Measurements from ENCODE around the gene STATH. TPM values are rescaled to one million over a fixed set of nuclear protein-coding genes. Genes with fewer than 3 reads are reported as not detected.

STATH gene, protein sequence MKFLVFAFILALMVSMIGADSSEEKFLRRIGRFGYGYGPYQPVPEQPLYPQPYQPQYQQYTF
- total RNA-seq (2014; rRNA removed; shearing (Covaris generic)) (not detected in 2 replicates), polyA plus RNA-seq (2016; fragmentation: Nextera tagmentation; extraction: Ambion mirVana) (not detected in 2 replicates)
- long read RNA-seq, result 0 reads

DNA sequence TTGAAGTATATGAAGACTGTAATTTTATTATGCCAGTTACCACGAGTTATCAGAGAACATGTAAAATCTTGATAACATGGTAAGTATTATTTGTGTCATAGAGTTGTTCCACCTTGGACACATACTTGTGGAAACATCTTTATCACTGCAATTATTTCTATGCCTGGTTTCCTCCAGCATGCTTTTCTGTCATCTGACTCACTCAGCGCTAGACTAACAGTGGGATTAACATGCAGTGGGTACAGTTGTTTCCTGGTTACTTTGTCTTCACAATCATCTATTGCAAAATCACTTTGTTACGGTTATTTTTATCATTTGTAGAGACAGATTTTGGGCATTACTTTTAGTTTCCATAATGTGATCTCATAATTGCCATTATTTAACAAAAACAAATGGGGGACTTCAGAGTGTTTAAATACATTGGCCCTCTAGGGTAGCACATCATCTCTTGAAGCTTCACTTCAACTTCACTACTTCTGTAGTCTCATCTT, at the start of gene STATH:
STATH (plus strand) TSS at position 441 of the 491 bp plus-strand sequence. CDS start 2,472 bp downstream, outside the sequence.
- DNase-seq (ENCODE audit: low spot score) (no peak), ATAC-seq (no peak)
- Mint-ChIP-seq H3K4me1 (no peaks in the 10 kb centered on the region; the same call in 2 of the 3 replicates), H3K36me3 (ENCODE audit: low read depth) (no peaks in the 10 kb centered on the region), H3K27me3 (ENCODE audit: insufficient read depth, low read depth, poor library complexity) (no peaks in the 10 kb centered on the region), H3K4me3 (no peak within 1 kb of the TSS), H3K27ac (no peak within 1 kb of the TSS), H3K9me3 (no peaks in the 10 kb centered on the region)
- TF ChIP-seq CREB1 (CRISPR knock-in tag; IDR thresholded peaks at IDR 0.05; ENCODE audit: low read depth) (no peak), JUNB (IDR thresholded peaks at IDR 0.05; ENCODE audit: unreplicated experiment) (no peak), STAT1 (IDR thresholded peaks at IDR 0.05; ENCODE audit: unreplicated experiment) (no peak), EZH2phosphoT487 (IDR thresholded peaks at IDR 0.05; ENCODE audit: unreplicated experiment) (no peak), ZNF114 (CRISPR knock-in tag; IDR thresholded peaks at IDR 0.05) (no peak), ZNF331 (CRISPR knock-in tag; IDR thresholded peaks at IDR 0.05; ENCODE audit: low read depth) (no peak), NANOG (IDR thresholded peaks at IDR 0.05; ENCODE audit: borderline replicate concordance) (no peak), EZH2 (IDR thresholded peaks at IDR 0.05; ENCODE audit: low read depth, unreplicated experiment) (no peak)
- TF ChIP-seq, protein P1, sequence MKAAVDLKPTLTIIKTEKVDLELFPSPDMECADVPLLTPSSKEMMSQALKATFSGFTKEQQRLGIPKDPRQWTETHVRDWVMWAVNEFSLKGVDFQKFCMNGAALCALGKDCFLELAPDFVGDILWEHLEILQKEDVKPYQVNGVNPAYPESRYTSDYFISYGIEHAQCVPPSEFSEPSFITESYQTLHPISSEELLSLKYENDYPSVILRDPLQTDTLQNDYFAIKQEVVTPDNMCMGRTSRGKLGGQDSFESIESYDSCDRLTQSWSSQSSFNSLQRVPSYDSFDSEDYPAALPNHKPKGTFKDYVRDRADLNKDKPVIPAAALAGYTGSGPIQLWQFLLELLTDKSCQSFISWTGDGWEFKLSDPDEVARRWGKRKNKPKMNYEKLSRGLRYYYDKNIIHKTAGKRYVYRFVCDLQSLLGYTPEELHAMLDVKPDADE (IDR thresholded peaks at IDR 0.05), result no peak
- TF ChIP-seq, protein P2, sequence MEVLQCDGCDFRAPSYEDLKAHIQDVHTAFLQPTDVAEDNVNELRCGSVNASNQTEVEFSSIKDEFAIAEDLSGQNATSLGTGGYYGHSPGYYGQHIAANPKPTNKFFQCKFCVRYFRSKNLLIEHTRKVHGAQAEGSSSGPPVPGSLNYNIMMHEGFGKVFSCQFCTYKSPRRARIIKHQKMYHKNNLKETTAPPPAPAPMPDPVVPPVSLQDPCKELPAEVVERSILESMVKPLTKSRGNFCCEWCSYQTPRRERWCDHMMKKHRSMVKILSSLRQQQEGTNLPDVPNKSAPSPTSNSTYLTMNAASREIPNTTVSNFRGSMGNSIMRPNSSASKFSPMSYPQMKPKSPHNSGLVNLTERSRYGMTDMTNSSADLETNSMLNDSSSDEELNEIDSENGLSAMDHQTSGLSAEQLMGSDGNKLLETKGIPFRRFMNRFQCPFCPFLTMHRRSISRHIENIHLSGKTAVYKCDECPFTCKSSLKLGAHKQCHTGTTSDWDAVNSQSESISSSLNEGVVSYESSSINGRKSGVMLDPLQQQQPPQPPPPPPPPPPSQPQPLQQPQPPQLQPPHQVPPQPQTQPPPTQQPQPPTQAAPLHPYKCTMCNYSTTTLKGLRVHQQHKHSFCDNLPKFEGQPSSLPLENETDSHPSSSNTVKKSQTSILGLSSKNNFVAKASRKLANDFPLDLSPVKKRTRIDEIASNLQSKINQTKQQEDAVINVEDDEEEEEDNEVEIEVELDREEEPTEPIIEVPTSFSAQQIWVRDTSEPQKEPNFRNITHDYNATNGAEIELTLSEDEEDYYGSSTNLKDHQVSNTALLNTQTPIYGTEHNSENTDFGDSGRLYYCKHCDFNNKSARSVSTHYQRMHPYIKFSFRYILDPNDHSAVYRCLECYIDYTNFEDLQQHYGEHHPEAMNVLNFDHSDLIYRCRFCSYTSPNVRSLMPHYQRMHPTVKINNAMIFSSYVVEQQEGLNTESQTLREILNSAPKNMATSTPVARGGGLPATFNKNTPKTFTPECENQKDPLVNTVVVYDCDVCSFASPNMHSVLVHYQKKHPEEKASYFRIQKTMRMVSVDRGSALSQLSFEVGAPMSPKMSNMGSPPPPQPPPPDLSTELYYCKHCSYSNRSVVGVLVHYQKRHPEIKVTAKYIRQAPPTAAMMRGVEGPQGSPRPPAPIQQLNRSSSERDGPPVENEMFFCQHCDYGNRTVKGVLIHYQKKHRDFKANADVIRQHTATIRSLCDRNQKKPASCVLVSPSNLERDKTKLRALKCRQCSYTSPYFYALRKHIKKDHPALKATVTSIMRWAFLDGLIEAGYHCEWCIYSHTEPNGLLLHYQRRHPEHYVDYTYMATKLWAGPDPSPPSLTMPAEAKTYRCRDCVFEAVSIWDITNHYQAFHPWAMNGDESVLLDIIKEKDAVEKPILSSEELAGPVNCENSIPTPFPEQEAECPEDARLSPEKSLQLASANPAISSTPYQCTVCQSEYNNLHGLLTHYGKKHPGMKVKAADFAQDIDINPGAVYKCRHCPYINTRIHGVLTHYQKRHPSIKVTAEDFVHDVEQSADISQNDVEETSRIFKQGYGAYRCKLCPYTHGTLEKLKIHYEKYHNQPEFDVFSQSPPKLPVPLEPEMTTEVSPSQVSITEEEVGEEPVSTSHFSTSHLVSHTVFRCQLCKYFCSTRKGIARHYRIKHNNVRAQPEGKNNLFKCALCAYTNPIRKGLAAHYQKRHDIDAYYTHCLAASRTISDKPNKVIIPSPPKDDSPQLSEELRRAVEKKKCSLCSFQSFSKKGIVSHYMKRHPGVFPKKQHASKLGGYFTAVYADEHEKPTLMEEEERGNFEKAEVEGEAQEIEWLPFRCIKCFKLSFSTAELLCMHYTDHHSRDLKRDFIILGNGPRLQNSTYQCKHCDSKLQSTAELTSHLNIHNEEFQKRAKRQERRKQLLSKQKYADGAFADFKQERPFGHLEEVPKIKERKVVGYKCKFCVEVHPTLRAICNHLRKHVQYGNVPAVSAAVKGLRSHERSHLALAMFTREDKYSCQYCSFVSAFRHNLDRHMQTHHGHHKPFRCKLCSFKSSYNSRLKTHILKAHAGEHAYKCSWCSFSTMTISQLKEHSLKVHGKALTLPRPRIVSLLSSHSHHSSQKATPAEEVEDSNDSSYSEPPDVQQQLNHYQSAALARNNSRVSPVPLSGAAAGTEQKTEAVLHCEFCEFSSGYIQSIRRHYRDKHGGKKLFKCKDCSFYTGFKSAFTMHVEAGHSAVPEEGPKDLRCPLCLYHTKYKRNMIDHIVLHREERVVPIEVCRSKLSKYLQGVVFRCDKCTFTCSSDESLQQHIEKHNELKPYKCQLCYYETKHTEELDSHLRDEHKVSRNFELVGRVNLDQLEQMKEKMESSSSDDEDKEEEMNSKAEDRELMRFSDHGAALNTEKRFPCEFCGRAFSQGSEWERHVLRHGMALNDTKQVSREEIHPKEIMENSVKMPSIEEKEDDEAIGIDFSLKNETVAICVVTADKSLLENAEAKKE (CRISPR knock-in tag; IDR thresholded peaks at IDR 0.05), result no peak
- TF ChIP-seq, protein P3, sequence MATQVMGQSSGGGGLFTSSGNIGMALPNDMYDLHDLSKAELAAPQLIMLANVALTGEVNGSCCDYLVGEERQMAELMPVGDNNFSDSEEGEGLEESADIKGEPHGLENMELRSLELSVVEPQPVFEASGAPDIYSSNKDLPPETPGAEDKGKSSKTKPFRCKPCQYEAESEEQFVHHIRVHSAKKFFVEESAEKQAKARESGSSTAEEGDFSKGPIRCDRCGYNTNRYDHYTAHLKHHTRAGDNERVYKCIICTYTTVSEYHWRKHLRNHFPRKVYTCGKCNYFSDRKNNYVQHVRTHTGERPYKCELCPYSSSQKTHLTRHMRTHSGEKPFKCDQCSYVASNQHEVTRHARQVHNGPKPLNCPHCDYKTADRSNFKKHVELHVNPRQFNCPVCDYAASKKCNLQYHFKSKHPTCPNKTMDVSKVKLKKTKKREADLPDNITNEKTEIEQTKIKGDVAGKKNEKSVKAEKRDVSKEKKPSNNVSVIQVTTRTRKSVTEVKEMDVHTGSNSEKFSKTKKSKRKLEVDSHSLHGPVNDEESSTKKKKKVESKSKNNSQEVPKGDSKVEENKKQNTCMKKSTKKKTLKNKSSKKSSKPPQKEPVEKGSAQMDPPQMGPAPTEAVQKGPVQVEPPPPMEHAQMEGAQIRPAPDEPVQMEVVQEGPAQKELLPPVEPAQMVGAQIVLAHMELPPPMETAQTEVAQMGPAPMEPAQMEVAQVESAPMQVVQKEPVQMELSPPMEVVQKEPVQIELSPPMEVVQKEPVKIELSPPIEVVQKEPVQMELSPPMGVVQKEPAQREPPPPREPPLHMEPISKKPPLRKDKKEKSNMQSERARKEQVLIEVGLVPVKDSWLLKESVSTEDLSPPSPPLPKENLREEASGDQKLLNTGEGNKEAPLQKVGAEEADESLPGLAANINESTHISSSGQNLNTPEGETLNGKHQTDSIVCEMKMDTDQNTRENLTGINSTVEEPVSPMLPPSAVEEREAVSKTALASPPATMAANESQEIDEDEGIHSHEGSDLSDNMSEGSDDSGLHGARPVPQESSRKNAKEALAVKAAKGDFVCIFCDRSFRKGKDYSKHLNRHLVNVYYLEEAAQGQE (IDR thresholded peaks at IDR 0.05; ENCODE audit: unreplicated experiment), result no peak
- Histone ChIP-seq H4K20me1 (replicated peaks; ENCODE audit: insufficient read depth) (no peaks in the 10 kb centered on the region), H3F3A (replicated peaks; ENCODE audit: low read depth) (no peaks in the 10 kb centered on the region), H3K27ac (ENCODE audit: low read depth) (no peak within 1 kb of the TSS), H2AFZ (no peak within 1 kb of the TSS), H3K9me2 (ENCODE audit: insufficient read depth) (no peaks in the 10 kb centered on the region), H3K4me3 (no peak within 1 kb of the TSS), H3K36me3 (ENCODE audit: insufficient read depth) (no peaks in the 10 kb centered on the region), H3K79me2 (replicated peaks; ENCODE audit: insufficient read depth) (no peaks in the 10 kb centered on the region), H3K4me1 (ENCODE audit: insufficient read depth) (no peaks in the 10 kb centered on the region), H3K27me3 (ENCODE audit: insufficient read depth) (no peaks in the 10 kb centered on the region), H3K4me2 (no peak within 1 kb of the TSS)

All from GM23338 (cell line).